SK-N-SH (cell line): ENCODE data around the gene NCF2.

Experiments used
- EP300 ChIP-seq, 2 experiments: IDR thresholded peaks; 2 replicates each; pipeline versions ENCODE4 v1.4.0 to v1.6.1; 2012; ENCODE audit warnings: borderline replicate concordance in 1 of 2, low read depth in 1 of 2, low read length in 1 of 2
- GABPA ChIP-seq: IDR thresholded peaks from 2 replicates; pipeline ENCODE4 v1.4.0; 2012; ENCODE audit warnings: low read depth, mild to moderate bottlenecking
- GATA2 ChIP-seq: sonication (generic); formaldehyde crosslinking; IDR thresholded peaks from 2 replicates; pipeline ENCODE4 v1.5.0; 2020; ENCODE audit warnings: mild to moderate bottlenecking, missing genetic modification reagents
- JUND ChIP-seq: IDR thresholded peaks from 2 replicates; pipeline ENCODE4 v1.4.0; 2012
- RAD21 ChIP-seq: IDR thresholded peaks from 2 replicates; pipeline ENCODE4 v1.6.1; 2012; ENCODE audit warnings: mild to moderate bottlenecking, low read length
- RFX5 ChIP-seq: IDR thresholded peaks from 2 replicates; pipeline ENCODE4 v1.6.1; 2012; ENCODE audit warnings: mild to moderate bottlenecking, improper control_type of control experiment, low read length
- SIN3A ChIP-seq: IDR thresholded peaks from 2 replicates; pipeline ENCODE4 v1.6.1; 2012; ENCODE audit warnings: low read depth, mild to moderate bottlenecking, low read length, moderate library complexity, borderline replicate concordance
- TAF1 ChIP-seq: IDR thresholded peaks from 2 replicates; pipeline ENCODE4 v1.6.1; 2012; ENCODE audit warnings: low read depth, mild to moderate bottlenecking, low read length, moderate library complexity, borderline replicate concordance
- TF ChIP-seq, protein P1 (sequence below): fragments of 200-600 bp; sonication (generic); IDR thresholded peaks from 2 replicates; pipeline ENCODE4 v1.6.1; 2017; ENCODE audit warnings: antibody characterized with exemption, mild to moderate bottlenecking, moderate library complexity
- TF ChIP-seq, protein P2 (sequence below): IDR thresholded peaks from 2 replicates; pipeline ENCODE4 v1.6.1; 2012; ENCODE audit warnings: mild to moderate bottlenecking, low read depth, low read length, moderate library complexity
- TF ChIP-seq, protein P3 (sequence below): fragments of 150-350 bp; IDR thresholded peaks from 2 replicates; pipeline ENCODE4 v1.6.1; 2017; ENCODE audit warnings: antibody characterized with exemption, low read length, low read depth, borderline replicate concordance
- TF ChIP-seq, protein P4 (sequence below): IDR thresholded peaks from 2 replicates; pipeline ENCODE4 v1.4.0; 2012; ENCODE audit warnings: low read depth

DNA sequence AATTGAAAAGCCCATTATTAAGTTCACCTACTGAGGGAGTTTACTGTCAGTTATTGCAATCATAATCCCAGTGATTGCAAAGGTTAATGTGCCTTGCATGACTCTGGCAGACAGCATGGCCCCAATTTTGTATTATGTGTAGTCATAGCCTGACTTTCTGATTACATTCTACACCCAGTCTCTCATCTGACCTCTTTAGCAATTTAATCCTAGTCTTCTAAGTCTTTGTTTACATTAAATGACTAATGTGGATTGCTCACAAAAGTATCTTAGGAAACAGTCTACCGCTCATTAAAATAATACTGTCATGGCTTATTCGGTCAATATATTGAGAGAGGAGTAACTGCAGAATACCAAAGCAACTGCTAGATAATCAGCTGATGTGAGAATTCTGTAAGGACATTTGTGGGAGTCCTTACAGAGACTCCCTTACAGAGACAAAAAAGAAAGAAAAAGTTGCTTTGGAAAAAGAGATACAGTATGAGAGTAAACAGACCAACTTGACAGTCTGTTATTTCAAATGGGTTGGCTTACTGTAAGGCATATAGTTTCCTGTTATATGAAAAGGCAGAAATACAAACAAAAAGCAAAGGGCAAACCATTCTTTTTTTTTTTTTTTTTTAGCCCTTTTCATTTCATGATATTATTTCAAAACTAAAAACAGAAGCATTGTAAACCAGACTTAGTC lies 75.1 kb downstream of the NCF2 start:
- TF ChIP-seq TAF1 (no peak), GABPA (no peak), EP300 (IDR thresholded peaks at IDR 0.05; ENCODE audit: borderline replicate concordance in 1 of 2, low read depth in 1 of 2, low read length in 1 of 2) (no peak), JUND (no peak), RAD21 (no peak), GATA2 (CRISPR knock-in tag) (no peak), RFX5 (no peak), SIN3A (no peak)
- TF ChIP-seq, protein P1, sequence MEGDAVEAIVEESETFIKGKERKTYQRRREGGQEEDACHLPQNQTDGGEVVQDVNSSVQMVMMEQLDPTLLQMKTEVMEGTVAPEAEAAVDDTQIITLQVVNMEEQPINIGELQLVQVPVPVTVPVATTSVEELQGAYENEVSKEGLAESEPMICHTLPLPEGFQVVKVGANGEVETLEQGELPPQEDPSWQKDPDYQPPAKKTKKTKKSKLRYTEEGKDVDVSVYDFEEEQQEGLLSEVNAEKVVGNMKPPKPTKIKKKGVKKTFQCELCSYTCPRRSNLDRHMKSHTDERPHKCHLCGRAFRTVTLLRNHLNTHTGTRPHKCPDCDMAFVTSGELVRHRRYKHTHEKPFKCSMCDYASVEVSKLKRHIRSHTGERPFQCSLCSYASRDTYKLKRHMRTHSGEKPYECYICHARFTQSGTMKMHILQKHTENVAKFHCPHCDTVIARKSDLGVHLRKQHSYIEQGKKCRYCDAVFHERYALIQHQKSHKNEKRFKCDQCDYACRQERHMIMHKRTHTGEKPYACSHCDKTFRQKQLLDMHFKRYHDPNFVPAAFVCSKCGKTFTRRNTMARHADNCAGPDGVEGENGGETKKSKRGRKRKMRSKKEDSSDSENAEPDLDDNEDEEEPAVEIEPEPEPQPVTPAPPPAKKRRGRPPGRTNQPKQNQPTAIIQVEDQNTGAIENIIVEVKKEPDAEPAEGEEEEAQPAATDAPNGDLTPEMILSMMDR, result no peak
- TF ChIP-seq, protein P2, sequence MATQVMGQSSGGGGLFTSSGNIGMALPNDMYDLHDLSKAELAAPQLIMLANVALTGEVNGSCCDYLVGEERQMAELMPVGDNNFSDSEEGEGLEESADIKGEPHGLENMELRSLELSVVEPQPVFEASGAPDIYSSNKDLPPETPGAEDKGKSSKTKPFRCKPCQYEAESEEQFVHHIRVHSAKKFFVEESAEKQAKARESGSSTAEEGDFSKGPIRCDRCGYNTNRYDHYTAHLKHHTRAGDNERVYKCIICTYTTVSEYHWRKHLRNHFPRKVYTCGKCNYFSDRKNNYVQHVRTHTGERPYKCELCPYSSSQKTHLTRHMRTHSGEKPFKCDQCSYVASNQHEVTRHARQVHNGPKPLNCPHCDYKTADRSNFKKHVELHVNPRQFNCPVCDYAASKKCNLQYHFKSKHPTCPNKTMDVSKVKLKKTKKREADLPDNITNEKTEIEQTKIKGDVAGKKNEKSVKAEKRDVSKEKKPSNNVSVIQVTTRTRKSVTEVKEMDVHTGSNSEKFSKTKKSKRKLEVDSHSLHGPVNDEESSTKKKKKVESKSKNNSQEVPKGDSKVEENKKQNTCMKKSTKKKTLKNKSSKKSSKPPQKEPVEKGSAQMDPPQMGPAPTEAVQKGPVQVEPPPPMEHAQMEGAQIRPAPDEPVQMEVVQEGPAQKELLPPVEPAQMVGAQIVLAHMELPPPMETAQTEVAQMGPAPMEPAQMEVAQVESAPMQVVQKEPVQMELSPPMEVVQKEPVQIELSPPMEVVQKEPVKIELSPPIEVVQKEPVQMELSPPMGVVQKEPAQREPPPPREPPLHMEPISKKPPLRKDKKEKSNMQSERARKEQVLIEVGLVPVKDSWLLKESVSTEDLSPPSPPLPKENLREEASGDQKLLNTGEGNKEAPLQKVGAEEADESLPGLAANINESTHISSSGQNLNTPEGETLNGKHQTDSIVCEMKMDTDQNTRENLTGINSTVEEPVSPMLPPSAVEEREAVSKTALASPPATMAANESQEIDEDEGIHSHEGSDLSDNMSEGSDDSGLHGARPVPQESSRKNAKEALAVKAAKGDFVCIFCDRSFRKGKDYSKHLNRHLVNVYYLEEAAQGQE, result no peak
- TF ChIP-seq, protein P3, sequence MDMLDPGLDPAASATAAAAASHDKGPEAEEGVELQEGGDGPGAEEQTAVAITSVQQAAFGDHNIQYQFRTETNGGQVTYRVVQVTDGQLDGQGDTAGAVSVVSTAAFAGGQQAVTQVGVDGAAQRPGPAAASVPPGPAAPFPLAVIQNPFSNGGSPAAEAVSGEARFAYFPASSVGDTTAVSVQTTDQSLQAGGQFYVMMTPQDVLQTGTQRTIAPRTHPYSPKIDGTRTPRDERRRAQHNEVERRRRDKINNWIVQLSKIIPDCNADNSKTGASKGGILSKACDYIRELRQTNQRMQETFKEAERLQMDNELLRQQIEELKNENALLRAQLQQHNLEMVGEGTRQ, result no peak
- TF ChIP-seq, protein P4, sequence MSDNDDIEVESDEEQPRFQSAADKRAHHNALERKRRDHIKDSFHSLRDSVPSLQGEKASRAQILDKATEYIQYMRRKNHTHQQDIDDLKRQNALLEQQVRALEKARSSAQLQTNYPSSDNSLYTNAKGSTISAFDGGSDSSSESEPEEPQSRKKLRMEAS, result no peak
